Cardiac fibroblast (primary cell): ENCODE results near the gene YLPM1.

Experiments used
- DNase-seq, 2 donors: peaks; one replicate each; pipeline versions ENCODE4 v3.0.0 to v3.0.0-alpha.2; 2010; ENCODE audit warnings: low read depth in 2 of 2
- H3K4me3 ChIP-seq, 2 donors: replicated peaks in 1 of 2; 1 replicate in 1 of 2; 2 replicates in 1 of 2; pipeline ENCODE4 v1.5.1; 2011; ENCODE audit warnings: low read depth in 2 of 2, low read length in 2 of 2, mild to moderate bottlenecking in 2 of 2, moderate library complexity in 1 of 2
- TF ChIP-seq, protein P1 (sequence below): IDR thresholded peaks from one replicate; pipeline ENCODE4 v1.5.1; 2011; ENCODE audit warnings: low read depth, mild to moderate bottlenecking, low read length, inconsistent platforms

The YLPM1 gene

DNA sequence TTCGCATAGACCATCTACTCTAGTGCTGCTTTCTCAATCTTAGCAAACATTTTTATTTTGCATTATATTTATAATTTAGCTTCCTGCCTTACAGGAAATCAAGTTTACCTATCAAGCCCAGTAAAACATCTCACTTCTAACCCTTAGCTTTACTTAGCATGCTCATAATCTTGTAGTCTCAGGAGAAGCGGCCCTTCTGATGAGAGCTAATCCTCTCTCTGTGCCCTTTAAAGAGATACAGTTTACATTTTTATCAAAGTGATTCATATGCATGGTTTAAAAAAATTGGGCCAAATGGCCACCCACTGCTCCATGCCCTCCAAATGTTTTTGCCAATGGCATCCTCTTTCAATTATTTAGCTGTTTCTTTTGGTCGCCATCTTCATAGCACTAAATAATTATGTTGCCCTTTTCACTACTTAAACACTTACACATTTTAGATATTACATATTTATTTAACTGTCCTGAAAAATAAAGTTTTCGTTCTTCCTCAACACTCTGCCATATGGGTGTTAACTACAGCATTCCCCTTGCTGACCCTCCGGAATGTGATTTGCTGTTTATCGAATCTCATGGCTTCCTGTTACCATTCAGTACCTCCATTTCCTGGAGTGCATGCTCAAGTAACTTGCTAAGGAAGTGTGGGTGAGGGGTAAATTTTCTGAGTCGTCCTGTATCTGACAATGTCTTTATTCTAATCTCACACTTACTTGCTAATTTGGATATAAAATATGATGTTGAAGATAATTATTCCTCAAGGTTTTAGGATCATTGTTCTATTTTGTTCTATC is 29.3 kb downstream of the YLPM1 start:
- H3K4me3 ChIP-seq = no peak overlapping the region
- peak; percentile 28 to 31 for DNase-seq
- TF ChIP-seq, protein P1, sequence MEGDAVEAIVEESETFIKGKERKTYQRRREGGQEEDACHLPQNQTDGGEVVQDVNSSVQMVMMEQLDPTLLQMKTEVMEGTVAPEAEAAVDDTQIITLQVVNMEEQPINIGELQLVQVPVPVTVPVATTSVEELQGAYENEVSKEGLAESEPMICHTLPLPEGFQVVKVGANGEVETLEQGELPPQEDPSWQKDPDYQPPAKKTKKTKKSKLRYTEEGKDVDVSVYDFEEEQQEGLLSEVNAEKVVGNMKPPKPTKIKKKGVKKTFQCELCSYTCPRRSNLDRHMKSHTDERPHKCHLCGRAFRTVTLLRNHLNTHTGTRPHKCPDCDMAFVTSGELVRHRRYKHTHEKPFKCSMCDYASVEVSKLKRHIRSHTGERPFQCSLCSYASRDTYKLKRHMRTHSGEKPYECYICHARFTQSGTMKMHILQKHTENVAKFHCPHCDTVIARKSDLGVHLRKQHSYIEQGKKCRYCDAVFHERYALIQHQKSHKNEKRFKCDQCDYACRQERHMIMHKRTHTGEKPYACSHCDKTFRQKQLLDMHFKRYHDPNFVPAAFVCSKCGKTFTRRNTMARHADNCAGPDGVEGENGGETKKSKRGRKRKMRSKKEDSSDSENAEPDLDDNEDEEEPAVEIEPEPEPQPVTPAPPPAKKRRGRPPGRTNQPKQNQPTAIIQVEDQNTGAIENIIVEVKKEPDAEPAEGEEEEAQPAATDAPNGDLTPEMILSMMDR = no peak

DNA sequence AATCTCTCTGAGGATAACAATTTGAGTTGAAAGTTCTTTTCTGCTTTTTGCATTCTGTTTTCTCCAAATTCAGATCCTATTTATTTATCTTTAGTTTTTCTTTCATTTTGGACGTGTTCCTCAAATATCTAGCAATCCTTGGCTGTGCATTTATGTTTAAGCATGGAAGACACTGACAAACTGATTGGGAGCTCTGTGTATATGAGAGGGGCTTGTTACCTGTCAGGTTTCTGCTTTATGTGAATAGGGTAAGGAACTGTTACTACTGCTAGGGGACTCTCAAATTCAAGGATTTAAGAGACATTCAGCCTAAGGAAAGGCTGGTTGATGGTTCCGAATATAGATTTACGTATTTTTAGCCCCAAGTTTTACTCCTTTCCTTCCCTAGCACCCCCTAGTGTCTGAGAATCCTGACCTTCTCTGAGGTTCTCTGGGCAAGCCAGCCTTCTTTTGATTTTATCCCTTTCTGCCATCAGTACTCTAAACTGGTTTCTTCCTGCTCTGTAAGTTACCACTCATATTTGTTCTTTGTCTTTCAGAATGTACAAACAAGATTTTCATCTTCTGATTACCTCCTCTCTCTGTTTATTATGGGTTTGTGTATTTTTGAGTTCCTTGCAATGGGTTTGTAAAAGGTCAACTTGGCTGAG is 30.5 kb downstream of the YLPM1 start:
- H3K4me3 ChIP-seq = no peak overlapping the region
- DNase-seq = peak; percentile 11 to 47
- TF ChIP-seq, protein P1 = peak; percentile 61

DNA sequence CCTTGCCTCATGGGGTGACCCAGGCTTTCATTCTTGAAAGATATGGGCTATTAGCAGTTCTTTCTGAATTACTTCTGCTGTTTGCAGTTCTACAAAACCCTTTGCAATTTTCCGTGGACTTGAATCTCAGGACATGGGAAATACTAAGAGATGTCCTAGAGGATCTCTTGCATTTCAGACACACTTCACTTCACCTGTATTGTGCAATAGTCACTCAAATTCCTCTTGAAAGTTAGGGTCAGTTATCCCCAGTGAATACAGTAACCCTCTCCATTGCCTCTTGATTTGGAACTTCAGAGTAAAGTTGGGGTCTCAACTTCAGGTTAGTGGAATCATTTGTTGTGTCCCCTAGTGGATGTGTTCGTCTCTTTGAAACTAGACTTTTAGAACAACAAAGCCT is 31.8 kb downstream of the YLPM1 start:
- H3K4me3 ChIP-seq = no peak overlapping the region
- TF ChIP-seq, protein P1 = no peak
- DNase-seq = no peak

DNA sequence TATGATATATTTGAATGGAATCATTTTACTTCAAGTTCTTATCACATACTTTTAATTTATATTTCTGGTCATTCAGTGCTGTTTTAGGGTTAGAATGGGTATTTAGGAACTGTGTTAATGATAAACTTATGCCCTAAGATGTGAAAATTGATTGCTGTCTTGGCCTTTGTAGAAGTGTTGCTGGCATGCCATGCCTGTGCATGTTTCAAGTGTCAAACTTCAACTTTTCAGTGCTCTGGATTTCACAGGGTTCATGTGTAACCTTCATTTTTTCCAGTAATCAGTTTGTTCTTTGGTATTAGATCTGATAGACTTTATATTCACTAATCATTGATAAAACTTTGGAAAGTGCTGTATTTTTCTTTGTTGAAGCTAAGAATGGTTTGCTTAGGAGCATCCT is 36.6 kb downstream of the YLPM1 start:
- H3K4me3 ChIP-seq = no peak overlapping the region
- TF ChIP-seq, protein P1 = no peak
- no peak for DNase-seq

DNA sequence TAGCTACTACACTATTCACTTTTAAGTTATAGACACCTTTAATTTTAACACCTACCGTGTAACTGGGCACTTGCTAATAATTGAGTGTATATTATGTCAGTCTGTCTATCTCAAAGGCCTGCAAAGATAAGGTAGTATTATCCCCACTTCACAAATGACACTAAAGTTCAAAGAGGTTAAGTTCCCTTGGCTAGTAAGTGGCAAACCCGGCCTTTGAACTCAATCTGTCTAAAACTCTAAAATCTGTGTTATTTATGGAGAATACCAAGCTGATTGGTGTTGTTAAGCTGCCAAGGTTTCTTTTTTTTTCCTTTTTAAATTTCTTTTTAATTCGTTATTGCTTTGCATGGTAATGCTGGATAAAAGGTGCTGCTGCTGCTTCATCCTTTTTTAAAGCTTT is 37.7 kb downstream of the YLPM1 start:
- TF ChIP-seq, protein P1 = no peak
- no peak overlapping the region for H3K4me3 ChIP-seq

DNA sequence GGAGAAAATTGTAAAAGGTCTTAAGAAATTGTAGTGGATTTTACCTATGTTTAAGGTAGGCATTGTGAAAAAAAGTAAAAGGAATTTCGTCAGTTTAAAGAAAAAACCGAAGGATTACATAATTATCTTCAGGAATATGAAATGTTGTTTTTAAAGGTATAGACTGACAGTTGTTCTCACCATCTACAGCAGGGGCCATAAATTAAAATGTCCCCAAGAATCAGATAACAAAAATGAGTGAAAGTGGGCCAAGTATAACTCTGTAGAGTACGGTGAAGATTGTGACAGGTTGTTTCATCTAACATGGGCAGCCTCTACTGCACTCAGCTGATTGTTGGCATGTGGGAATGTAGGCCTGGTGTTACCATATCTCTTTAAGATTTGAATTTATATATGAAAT is 38.3 kb downstream of the YLPM1 start:
- H3K4me3 ChIP-seq = no peak overlapping the region
- no peak for DNase-seq
- TF ChIP-seq, protein P1 = no peak

More for the DNA sequence above, 37.7 kb downstream of the YLPM1 start:
- no peak for DNase-seq
